Measurements from ENCODE around the gene GPR62.

Gene GPR62

GRCh38 chr3:51940648-51941462 is 14.3 kb upstream of the GPR62 start:
- peak; percentile 29 to 73 for DNase-seq (ENCODE audit: low read depth in 2 of 2)
- H3K4me3 ChIP-seq (replicated peaks in 1 of 2; ENCODE audit: low read depth in 2 of 2, low read length in 2 of 2), result peak overlapping the region; percentile 91 to 96
- TF ChIP-seq CTCF (IDR thresholded peaks at IDR 0.05; ENCODE audit: low read depth, low read length), result no peak

GRCh38 chr3:51941463-51941797 is 13.8 kb upstream of the GPR62 start:
- no peak for TF ChIP-seq CTCF (IDR thresholded peaks at IDR 0.05; ENCODE audit: low read depth, low read length)
- no peak for DNase-seq (ENCODE audit: low read depth in 2 of 2)
- H3K4me3 ChIP-seq (replicated peaks in 1 of 2; ENCODE audit: low read depth in 2 of 2, low read length in 2 of 2), result peak overlapping the region; percentile 91 to 96

- peak within 1 kb of the TSS; percentile 91 to 96 for H3K4me3 ChIP-seq (replicated peaks in 1 of 2; ENCODE audit: low read depth in 2 of 2, low read length in 2 of 2)
- DNase-seq (ENCODE audit: low read depth in 2 of 2), result peak; percentile 100
- peak; percentile 99 for TF ChIP-seq CTCF (IDR thresholded peaks at IDR 0.05; ENCODE audit: low read depth, low read length)
Measured at GRCh38 chr3:51941798-51942602, 13.2 kb upstream of the GPR62 start, which contains the start of the genes PARP3 and RRP9. TSS of gene PARP3 (plus strand) at chr3:51942363. CDS start at chr3:51943356, 993 bp downstream. TSS of gene RRP9 (minus strand) at chr3:51941904. CDS start at chr3:51941867, 37 bp downstream.

- no peak for TF ChIP-seq CTCF (IDR thresholded peaks at IDR 0.05; ENCODE audit: low read depth, low read length)
- H3K4me3 ChIP-seq (replicated peaks in 1 of 2; ENCODE audit: low read depth in 2 of 2, low read length in 2 of 2), result peak overlapping the region; percentile 39 to 55
- DNase-seq (ENCODE audit: low read depth in 2 of 2), result peak; percentile 63 to 72
Measured at GRCh38 chr3:51942603-51943450, 12.4 kb upstream of the GPR62 start.

- no peak for DNase-seq (ENCODE audit: low read depth in 2 of 2)
- H3K4me3 ChIP-seq (replicated peaks in 1 of 2; ENCODE audit: low read depth in 2 of 2, low read length in 2 of 2), result no peak overlapping the region
- TF ChIP-seq CTCF (IDR thresholded peaks at IDR 0.05; ENCODE audit: low read depth, low read length), result no peak
Measured at GRCh38 chr3:51943451-51944391, 11.5 kb upstream of the GPR62 start.

All from cardiac fibroblast (primary cell).